Measurements from ENCODE around the gene RNF144A. TPM values are rescaled to one million over a fixed set of nuclear protein-coding genes. Genes with fewer than 3 reads are reported as not detected.
A peak's percentile ranks its signal among the peaks of the same experiment; 100 is the strongest.

RNF144A gene
- total RNA-seq, 4 donors from 2014 or later = 9.1 to 16.5 (median 13.9) TPM

GRCh38 chr2:6940820-6941219 is 23.6 kb downstream of the RNF144A start:
- H3K4me1 ChIP-seq = peaks cover 0 to 6% (median 0%) of the 10 kb centered on the region in 4 donors
- no peak overlapping the region for H3K27ac ChIP-seq
- DNase-seq = no peak
- H3K27me3 ChIP-seq = no peaks in the 10 kb centered on the region
- H3K9me3 ChIP-seq = no peaks in the 10 kb centered on the region
- TF ChIP-seq CTCF (IDR thresholded peaks at IDR 0.05) (no peak), POLR2A (IDR thresholded peaks at IDR 0.05) (no peak)
- H3K4me3 ChIP-seq = no peak overlapping the region
- peaks cover 0 to 7% (median 0%) of the 10 kb centered on the region in 3 donors for H3K36me3 ChIP-seq

DNA sequence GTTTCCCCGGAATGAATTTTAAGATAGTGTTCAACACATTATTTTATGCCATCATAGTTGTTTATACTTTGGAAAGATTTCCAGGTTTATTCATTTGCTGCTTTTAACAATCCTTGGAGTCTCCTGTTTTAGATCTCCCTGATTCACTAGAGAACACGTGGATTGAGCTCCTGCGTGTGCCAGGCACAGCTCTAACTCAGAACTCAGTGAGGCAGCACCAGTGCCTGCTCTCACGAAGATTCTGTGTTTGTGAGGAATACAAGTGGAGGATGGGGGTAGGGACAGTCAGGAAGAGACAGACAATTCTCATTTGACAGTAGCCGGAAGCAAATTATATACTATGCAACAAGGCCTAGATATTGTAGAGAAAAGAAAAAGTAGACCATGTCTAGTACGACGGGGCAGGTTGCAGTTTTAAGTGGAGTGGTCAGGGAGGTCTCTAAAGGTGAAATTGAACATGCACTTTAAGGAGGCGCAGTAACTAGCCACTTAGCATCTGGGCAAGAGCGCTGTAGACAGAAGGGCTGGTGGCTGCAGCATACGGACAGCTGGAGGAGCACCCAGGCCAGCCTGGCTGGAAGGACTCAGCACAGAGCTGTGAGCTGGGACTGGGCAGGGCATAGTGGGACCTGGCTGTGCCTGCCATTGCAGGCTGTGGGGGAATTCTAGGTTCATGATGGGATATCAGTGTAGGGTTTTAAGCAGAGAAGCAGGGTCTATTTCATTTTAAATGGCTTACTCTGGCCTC is 24.3 kb downstream of the RNF144A start:
- TF ChIP-seq CTCF (IDR thresholded peaks at IDR 0.05) = no peak
- TF ChIP-seq POLR2A (IDR thresholded peaks at IDR 0.05) = no peak
- no peaks in the 10 kb centered on the region for H3K27me3 ChIP-seq
- H3K9me3 ChIP-seq = no peaks in the 10 kb centered on the region
- no peak overlapping the region for H3K27ac ChIP-seq
- H3K4me1 ChIP-seq = peaks cover 0 to 6% (median 0%) of the 10 kb centered on the region in 4 donors
- no peak for DNase-seq
- H3K4me3 ChIP-seq = no peak overlapping the region
- peaks cover 0 to 7% (median 0%) of the 10 kb centered on the region in 3 donors for H3K36me3 ChIP-seq

DNA sequence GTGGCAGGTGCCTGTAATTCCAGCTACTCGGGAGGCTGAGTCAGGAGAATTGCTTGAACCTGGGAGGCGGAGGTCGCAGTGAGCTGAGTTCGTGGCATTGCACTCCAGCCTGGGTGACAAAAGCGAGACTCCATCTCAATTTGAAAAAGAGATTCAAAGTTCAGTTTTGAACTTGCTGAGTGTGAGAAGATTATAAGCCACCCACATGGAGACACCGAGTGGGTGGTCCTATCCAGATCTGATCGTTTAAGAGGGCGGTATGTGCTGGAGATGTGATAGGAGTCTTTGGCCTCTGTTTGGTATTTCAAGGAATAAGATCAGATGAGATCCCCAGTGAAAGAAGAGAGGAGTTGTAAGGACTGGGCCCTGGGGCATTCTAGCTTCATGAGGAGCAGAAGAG is 25.6 kb downstream of the RNF144A start:
- Histone ChIP-seq H3K36me3 (peaks cover 0 to 7% (median 0%) of the 10 kb centered on the region in 3 donors), H3K4me1 (peaks cover 0 to 6% (median 0%) of the 10 kb centered on the region in 4 donors), H3K27ac (no peak overlapping the region), H3K4me3 (no peak overlapping the region), H3K9me3 (no peaks in the 10 kb centered on the region), H3K27me3 (no peaks in the 10 kb centered on the region)
- no peak for TF ChIP-seq CTCF (IDR thresholded peaks at IDR 0.05)
- DNase-seq = no peak

DNA sequence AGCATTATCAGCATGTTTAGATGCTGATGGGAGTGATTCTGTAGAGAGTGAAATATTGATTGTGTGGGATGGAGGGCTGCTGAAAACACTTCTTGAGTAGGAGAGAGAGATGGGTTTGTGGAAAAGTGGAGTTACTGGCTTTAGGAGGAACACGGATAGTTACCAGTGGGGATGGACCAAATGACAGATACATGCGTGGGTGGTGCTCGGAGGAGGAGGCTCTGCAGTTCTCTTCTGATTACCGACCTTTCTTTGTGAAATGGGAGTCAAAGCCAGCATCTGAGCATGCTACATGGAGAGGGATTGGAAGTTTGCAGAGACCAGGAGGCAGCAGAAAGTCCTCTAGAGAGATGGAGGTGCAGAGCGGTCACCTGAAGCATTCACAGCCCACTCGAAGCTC is 26.3 kb downstream of the RNF144A start:
- Histone ChIP-seq H3K27ac (no peak overlapping the region), H3K27me3 (no peaks in the 10 kb centered on the region), H3K4me3 (no peak overlapping the region), H3K4me1 (peaks cover 0 to 6% (median 0%) of the 10 kb centered on the region in 4 donors), H3K9me3 (no peaks in the 10 kb centered on the region), H3K36me3 (peaks cover 0 to 7% (median 0%) of the 10 kb centered on the region in 3 donors)
- no peak for TF ChIP-seq POLR2A (IDR thresholded peaks at IDR 0.05)
- no peak for DNase-seq

DNA sequence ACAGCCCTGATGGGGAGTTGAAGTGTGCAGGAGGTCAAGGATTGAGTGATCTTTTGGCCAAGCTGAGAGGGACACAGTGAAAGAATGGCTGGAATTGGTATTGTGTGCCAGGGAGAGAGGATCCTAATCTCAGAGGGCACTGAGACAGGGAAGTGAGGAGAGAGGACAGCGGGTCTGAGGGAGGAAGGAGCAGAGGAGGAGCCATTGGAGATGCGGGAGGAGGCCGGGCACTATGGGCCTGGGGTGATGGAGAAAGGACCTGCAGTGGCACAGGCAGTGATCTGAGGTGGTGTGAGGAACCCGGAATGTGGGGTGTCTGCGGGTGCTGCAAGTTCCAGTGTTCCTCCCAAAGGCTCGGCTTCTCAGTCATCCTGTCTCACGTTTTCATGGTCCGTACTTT is 26.8 kb downstream of the RNF144A start:
- Histone ChIP-seq H3K36me3 (peaks cover 0 to 7% (median 0%) of the 10 kb centered on the region in 3 donors), H3K27me3 (no peaks in the 10 kb centered on the region), H3K4me1 (peaks cover 0 to 6% (median 0%) of the 10 kb centered on the region in 4 donors), H3K27ac (no peak overlapping the region), H3K9me3 (no peaks in the 10 kb centered on the region), H3K4me3 (no peak overlapping the region)
- TF ChIP-seq POLR2A (IDR thresholded peaks at IDR 0.05) (no peak), CTCF (IDR thresholded peaks at IDR 0.05) (no peak)
- DNase-seq = no peak

DNA sequence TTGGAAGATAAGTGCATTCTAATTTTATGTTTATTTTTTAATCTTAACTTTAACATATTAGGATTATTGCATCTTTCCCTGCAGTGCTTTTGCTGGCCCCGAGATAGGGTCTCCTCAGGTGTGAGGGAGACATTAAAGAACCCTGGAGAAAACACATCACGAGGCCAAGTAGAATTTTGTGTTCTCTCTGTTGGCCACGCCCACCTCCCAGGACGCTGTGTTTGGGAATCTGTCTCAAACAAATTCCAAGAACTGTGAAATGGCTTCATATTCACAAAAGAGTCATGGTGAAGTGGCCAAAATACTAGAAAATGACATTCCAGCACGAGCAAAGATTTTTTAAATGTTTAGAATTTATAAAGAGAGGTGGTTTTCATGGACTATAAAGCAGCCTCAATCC is 27.3 kb downstream of the RNF144A start:
- Histone ChIP-seq H3K4me1 (peaks cover 0 to 6% (median 0%) of the 10 kb centered on the region in 4 donors), H3K27me3 (no peaks in the 10 kb centered on the region), H3K27ac (peak overlapping the region in 1 of 4 donors; percentile 17), H3K4me3 (no peak overlapping the region), H3K9me3 (no peaks in the 10 kb centered on the region), H3K36me3 (peaks cover 0 to 7% (median 0%) of the 10 kb centered on the region in 3 donors)
- no peak for DNase-seq
- TF ChIP-seq POLR2A (IDR thresholded peaks at IDR 0.05) = no peak
- no peak for TF ChIP-seq CTCF (IDR thresholded peaks at IDR 0.05)

Data from Peyer's patch (tissue), 4 donors.